ENCODE measurements around the gene ZNF423. TPM values are rescaled to one million over a fixed set of nuclear protein-coding genes. Genes with fewer than 3 reads are reported as not detected.

Gene ZNF423
- total RNA-seq, 6 experiments from 2014 or later: 0.43 to 1.2 (median 0.89) TPM

DNA sequence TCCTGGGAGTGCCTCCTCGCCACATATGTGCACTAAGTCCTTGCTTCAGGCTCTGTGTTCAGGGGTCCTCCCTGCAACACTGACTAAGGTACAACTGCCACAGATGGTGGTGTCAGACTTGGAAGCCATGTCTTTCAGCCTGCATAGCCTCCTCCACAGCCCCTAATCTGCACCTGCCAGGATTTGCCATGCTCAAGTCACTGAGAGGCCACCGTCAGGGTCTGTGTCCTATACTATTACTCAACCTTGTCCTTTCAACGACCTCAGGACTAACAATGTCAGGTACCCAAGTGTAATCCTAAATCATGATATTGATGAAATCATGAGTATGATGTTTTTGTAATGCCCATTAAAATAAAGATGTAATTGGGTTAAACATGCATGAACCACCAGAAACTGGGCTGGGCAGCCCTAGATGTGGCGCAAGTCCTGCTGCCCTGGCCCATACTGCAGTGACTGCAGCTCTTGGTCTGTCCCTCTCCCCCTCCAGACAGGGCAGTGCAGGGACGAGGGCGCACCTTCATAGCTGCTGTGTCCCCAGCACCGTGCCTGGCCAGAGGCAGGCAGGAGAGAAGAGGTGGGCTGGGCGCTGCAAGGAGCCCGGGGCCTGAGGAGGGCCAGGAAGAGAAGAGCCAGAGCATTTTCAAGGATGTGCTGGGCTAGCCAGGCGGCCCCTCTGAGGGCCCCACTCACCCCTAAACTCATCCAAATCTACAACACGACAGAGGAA lies 198.0 kb downstream of the ZNF423 start:
- TF ChIP-seq, protein P1, sequence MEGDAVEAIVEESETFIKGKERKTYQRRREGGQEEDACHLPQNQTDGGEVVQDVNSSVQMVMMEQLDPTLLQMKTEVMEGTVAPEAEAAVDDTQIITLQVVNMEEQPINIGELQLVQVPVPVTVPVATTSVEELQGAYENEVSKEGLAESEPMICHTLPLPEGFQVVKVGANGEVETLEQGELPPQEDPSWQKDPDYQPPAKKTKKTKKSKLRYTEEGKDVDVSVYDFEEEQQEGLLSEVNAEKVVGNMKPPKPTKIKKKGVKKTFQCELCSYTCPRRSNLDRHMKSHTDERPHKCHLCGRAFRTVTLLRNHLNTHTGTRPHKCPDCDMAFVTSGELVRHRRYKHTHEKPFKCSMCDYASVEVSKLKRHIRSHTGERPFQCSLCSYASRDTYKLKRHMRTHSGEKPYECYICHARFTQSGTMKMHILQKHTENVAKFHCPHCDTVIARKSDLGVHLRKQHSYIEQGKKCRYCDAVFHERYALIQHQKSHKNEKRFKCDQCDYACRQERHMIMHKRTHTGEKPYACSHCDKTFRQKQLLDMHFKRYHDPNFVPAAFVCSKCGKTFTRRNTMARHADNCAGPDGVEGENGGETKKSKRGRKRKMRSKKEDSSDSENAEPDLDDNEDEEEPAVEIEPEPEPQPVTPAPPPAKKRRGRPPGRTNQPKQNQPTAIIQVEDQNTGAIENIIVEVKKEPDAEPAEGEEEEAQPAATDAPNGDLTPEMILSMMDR (IDR thresholded peaks at IDR 0.05): no peak
- no peak for TF ChIP-seq POLR2A (IDR thresholded peaks at IDR 0.05)
- WGBS (ENCODE audit: insufficient coverage, low coverage, low lambda C conversion rate, missing lambda C conversion rate): 55% methylated on average over 3 of the region's 11 CpGs
- Histone ChIP-seq H3K27ac (no peak overlapping the region), H3K9me3 (no peaks in the 10 kb centered on the region), H3K36me3 (no peaks in the 10 kb centered on the region), H3K4me3 (no peak overlapping the region), H3K4me1 (no peaks in the 10 kb centered on the region), H3K27me3 (no peaks in the 10 kb centered on the region)
- DNase-seq: no peak
- intact Hi-C loops (cut with DNase I): no loop called here
- ATAC-seq: no peak

DNA sequence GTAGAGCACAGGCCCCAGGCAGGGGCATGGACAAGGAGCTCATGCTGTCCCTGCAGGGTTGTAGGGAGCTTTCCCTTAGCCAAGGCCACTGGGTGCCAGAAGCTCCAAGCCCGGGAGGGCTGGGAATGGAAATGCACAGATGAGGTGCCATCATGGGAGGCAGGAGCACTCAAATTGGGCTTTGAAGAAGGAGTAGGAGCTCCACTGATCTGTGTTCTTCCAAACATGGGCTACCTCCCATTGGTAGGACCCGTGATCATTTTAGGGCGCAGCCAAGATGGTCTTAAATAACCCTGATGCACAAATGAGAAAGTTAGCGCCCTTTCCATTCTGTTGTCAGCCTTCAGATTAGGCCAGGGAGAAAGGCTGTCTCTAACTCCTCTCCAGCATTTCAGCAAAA lies 201.5 kb downstream of the ZNF423 start:
- ATAC-seq (no peak), DNase-seq (no peak)
- Histone ChIP-seq H3K4me3 (no peak overlapping the region), H3K27ac (no peak overlapping the region), H3K36me3 (no peaks in the 10 kb centered on the region), H3K9me3 (no peaks in the 10 kb centered on the region), H3K4me1 (no peaks in the 10 kb centered on the region), H3K27me3 (no peaks in the 10 kb centered on the region)
- WGBS (ENCODE audit: insufficient coverage, low coverage, low lambda C conversion rate, missing lambda C conversion rate): 86% methylated on average over 2 of the region's 4 CpGs
- TF ChIP-seq POLR2A (IDR thresholded peaks at IDR 0.05): no peak
- TF ChIP-seq, protein P1 (IDR thresholded peaks at IDR 0.05): no peak
- intact Hi-C loops (cut with DNase I): no loop called here

DNA sequence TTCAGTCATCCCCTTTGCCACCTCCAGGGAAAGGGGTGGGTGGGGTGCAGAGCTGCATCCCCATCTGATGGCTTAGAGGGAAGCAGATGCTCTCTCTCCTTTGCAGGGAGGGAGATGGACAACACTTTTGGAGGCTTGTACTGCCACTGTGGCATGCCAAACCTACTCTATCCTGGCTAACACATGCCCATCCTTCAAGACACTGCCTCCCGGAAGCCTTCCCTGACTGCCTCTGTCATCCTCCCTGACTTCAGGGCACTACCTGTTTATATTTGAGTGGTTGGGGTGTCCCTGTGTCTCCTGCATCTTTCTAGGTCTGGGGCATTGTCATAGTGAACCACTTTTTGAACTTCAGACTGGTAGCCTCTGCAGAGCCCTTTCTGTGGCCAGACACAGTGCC lies 202.3 kb downstream of the ZNF423 start:
- no peak for TF ChIP-seq POLR2A (IDR thresholded peaks at IDR 0.05)
- TF ChIP-seq, protein P1 (IDR thresholded peaks at IDR 0.05): no peak
- Histone ChIP-seq H3K4me3 (no peak overlapping the region), H3K9me3 (peaks cover 0 to 3% (median 0%) of the 10 kb centered on the region in 4 donors), H3K4me1 (no peaks in the 10 kb centered on the region), H3K36me3 (no peaks in the 10 kb centered on the region), H3K27me3 (no peaks in the 10 kb centered on the region), H3K27ac (no peak overlapping the region)
- intact Hi-C loops (cut with DNase I): no loop called here
- ATAC-seq (no peak), DNase-seq (no peak)
- no CpG with 5 or more reads among the region's 1 CpG for WGBS (ENCODE audit: insufficient coverage, low coverage, low lambda C conversion rate, missing lambda C conversion rate)

DNA sequence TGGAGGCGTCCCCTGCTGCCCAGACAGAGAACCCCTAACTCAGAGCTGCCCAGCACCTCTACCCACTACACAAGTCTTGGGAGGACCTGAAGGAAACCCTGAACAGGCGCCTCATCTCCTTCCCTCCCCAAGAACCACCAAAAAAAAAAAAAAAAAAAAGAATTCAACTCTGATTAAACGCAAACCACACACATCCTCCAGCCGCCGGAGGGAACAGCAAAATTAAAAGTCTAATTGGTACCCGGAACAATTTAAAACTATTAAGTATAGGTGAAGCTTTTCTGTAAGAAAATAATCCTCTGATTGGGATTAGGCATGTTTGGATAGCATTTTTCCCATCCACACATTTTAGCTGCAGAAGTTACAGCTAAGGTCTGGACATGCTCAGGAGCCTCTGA lies 202.7 kb downstream of the ZNF423 start:
- no peak overlapping the region for H3K27ac ChIP-seq
- intact Hi-C loops (cut with DNase I): no loop called here
- H3K36me3 ChIP-seq: no peaks in the 10 kb centered on the region
- peaks cover 0 to 3% (median 0%) of the 10 kb centered on the region in 4 donors for H3K9me3 ChIP-seq
- ATAC-seq (no peak), DNase-seq (no peak)
- 49% methylated on average over 5 of the region's 6 CpGs for WGBS (ENCODE audit: insufficient coverage, low coverage, low lambda C conversion rate, missing lambda C conversion rate)
- TF ChIP-seq POLR2A (IDR thresholded peaks at IDR 0.05): no peak
- TF ChIP-seq, protein P1 (IDR thresholded peaks at IDR 0.05): no peak
- H3K4me3 ChIP-seq: no peak overlapping the region
- H3K27me3 ChIP-seq: no peaks in the 10 kb centered on the region
- no peaks in the 10 kb centered on the region for H3K4me1 ChIP-seq

All from right lobe of liver (tissue), 6 donors.